ENCODE results near the gene THBS2. TPM values are rescaled to one million over a fixed set of nuclear protein-coding genes. Genes with fewer than 3 reads are reported as not detected.

The THBS2 gene
- total RNA-seq, 1 experiment from 2014 or later: not detected

GRCh38 chr6:169252505-169253189 lies 999 bp downstream of the THBS2 start:
- ChIA-PET CTCF (interaction anchor here (0.5 to 0.6 kb wide), 2 partner anchors 153 to 1288 kb away, joined by 3 read pairs; no protein-coding TSS in a partner anchor), POLR2A (interaction anchor here (1.0 kb wide), 1 partner anchor 11 kb away, joined by 3 read pairs; no protein-coding TSS in a partner anchor)
- peaks cover 6% of the 10 kb centered on the region for H3K4me1 Mint-ChIP-seq (ENCODE audit: insufficient read depth, unreplicated experiment)
- BruUV-seq (replicated peaks): no TSS peak
- H3K4me3 Mint-ChIP-seq (ENCODE audit: unreplicated experiment): no peak overlapping the region
- H3K27me3 Mint-ChIP-seq (ENCODE audit: insufficient read depth, unreplicated experiment): no peaks in the 10 kb centered on the region
- no peak overlapping the region for H3K27ac Mint-ChIP-seq (ENCODE audit: low read depth, unreplicated experiment)
- no peaks in the 10 kb centered on the region for H3K9me3 Mint-ChIP-seq (ENCODE audit: unreplicated experiment)
- H3K36me3 Mint-ChIP-seq (ENCODE audit: insufficient read depth, unreplicated experiment): peaks cover 7% of the 10 kb centered on the region
- no peak for DNase-seq (ENCODE audit: unreplicated experiment)
- intact Hi-C loops (cut with micrococcal nuclease): no loop called here
- TF ChIP-seq CTCF (IDR thresholded peaks at IDR 0.05; ENCODE audit: unreplicated experiment): no peak

GRCh38 chr6:169251822-169252504 lies 1.7 kb downstream of the THBS2 start:
- no peaks in the 10 kb centered on the region for H3K27me3 Mint-ChIP-seq (ENCODE audit: insufficient read depth, unreplicated experiment)
- peaks cover 6% of the 10 kb centered on the region for H3K4me1 Mint-ChIP-seq (ENCODE audit: insufficient read depth, unreplicated experiment)
- no peak for DNase-seq (ENCODE audit: unreplicated experiment)
- H3K36me3 Mint-ChIP-seq (ENCODE audit: insufficient read depth, unreplicated experiment): peaks cover 7% of the 10 kb centered on the region
- no peak overlapping the region for H3K4me3 Mint-ChIP-seq (ENCODE audit: unreplicated experiment)
- CTCF ChIA-PET: no interaction called here
- no peak overlapping the region for H3K27ac Mint-ChIP-seq (ENCODE audit: low read depth, unreplicated experiment)
- no TSS peak for BruUV-seq (replicated peaks)
- POLR2A ChIA-PET: interaction anchor here (1.0 kb wide), 1 partner anchor 12 kb away, joined by 3 read pairs; no protein-coding TSS in a partner anchor
- H3K9me3 Mint-ChIP-seq (ENCODE audit: unreplicated experiment): no peaks in the 10 kb centered on the region
- intact Hi-C loops (cut with micrococcal nuclease): no loop called here
- no peak for TF ChIP-seq CTCF (IDR thresholded peaks at IDR 0.05; ENCODE audit: unreplicated experiment)

GRCh38 chr6:169251371-169251802 lies 2.3 kb downstream of the THBS2 start:
- no peak for TF ChIP-seq CTCF (IDR thresholded peaks at IDR 0.05; ENCODE audit: unreplicated experiment)
- Mint-ChIP-seq H3K4me3 (ENCODE audit: unreplicated experiment) (no peak overlapping the region), H3K27ac (ENCODE audit: low read depth, unreplicated experiment) (no peak overlapping the region), H3K36me3 (ENCODE audit: insufficient read depth, unreplicated experiment) (peaks cover 7% of the 10 kb centered on the region), H3K4me1 (ENCODE audit: insufficient read depth, unreplicated experiment) (peaks cover 6% of the 10 kb centered on the region), H3K27me3 (ENCODE audit: insufficient read depth, unreplicated experiment) (no peaks in the 10 kb centered on the region), H3K9me3 (ENCODE audit: unreplicated experiment) (no peaks in the 10 kb centered on the region)
- intact Hi-C loops (cut with micrococcal nuclease): no loop called here
- no TSS peak for BruUV-seq (replicated peaks)
- no peak for DNase-seq (ENCODE audit: unreplicated experiment)
- ChIA-PET CTCF (no interaction called here), POLR2A (no interaction called here)

GRCh38 chr6:169250660-169251059 lies 3.0 kb downstream of the THBS2 start:
- POLR2A ChIA-PET: no interaction called here

More at GRCh38 chr6:169250660-169251059, 3.0 kb downstream of the THBS2 start:
- intact Hi-C loops (cut with micrococcal nuclease): no loop called here
- Mint-ChIP-seq H3K4me3 (ENCODE audit: unreplicated experiment) (no peak overlapping the region), H3K27me3 (ENCODE audit: insufficient read depth, unreplicated experiment) (no peaks in the 10 kb centered on the region), H3K36me3 (ENCODE audit: insufficient read depth, unreplicated experiment) (peaks cover 2% of the 10 kb centered on the region), H3K4me1 (ENCODE audit: insufficient read depth, unreplicated experiment) (peaks cover 6% of the 10 kb centered on the region), H3K9me3 (ENCODE audit: unreplicated experiment) (no peaks in the 10 kb centered on the region), H3K27ac (ENCODE audit: low read depth, unreplicated experiment) (no peak overlapping the region)
- DNase-seq (ENCODE audit: unreplicated experiment): peak; percentile 71
- CTCF ChIA-PET: interaction anchor here (0.7 to 0.8 kb wide), 2 partner anchors 92 to 118 kb away, joined by 3 read pairs; no protein-coding TSS in a partner anchor
- no TSS peak for BruUV-seq (replicated peaks)
- no peak for TF ChIP-seq CTCF (IDR thresholded peaks at IDR 0.05; ENCODE audit: unreplicated experiment)
